ENCODE measurements around the gene CSH2. TPM values are rescaled to one million over a fixed set of nuclear protein-coding genes. Genes with fewer than 3 reads are reported as not detected.

Gene CSH2
- total RNA-seq, 1 donor from 2014 or later, result not detected

DNA sequence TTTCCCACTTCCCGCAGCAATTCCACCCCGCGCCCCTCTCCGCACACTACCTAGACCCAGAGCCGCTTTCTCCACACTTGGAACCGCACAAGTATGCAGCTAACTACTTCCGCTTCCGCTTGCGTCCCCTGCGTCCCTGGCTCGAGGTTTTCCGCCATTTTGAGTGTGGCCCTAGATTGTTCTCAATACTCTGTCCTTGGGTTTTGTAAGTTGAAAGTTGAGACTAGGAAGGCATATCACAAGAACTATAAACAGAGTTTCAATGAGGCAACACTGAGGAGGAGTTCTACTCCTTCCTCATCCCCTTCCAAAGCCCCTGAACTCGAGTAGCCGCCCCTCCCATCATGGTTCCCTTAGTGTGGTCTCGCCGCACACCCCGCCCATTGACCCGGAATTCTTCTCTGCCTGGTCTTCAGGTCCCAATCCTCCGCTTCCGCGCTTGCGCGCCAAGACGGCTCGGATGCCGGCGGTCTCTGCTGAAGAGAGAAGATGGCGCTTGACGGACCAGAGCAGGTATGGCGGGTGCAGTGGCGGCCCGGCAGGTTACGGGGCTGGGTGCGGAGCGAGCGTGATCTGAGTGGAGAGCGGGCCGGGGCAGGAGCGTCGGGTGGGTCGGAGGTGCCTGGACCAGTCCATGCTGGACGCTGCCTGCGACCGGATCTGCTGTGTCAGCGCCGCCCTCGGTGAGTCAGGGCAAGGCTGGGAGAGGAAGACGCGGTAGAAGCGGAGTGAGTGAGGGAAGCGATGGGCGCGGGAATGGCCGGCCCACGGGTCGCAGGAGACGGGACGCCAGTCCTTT is 46.3 kb downstream of the CSH2 start, which contains the start of the genes FTSJ3 and PSMC5:
TSS of gene FTSJ3 (minus strand) at position 662 of the 799 bp plus-strand sequence. CDS start 761 bp downstream, outside the sequence.
TSS of gene PSMC5 (plus strand) at position 430 of the 799 bp plus-strand sequence. CDS start at position 490, 60 bp downstream.
- H3K36me3 ChIP-seq, result peaks cover 58 to 69% of the 10 kb centered on the region in 2 donors
- TF ChIP-seq, protein P1, sequence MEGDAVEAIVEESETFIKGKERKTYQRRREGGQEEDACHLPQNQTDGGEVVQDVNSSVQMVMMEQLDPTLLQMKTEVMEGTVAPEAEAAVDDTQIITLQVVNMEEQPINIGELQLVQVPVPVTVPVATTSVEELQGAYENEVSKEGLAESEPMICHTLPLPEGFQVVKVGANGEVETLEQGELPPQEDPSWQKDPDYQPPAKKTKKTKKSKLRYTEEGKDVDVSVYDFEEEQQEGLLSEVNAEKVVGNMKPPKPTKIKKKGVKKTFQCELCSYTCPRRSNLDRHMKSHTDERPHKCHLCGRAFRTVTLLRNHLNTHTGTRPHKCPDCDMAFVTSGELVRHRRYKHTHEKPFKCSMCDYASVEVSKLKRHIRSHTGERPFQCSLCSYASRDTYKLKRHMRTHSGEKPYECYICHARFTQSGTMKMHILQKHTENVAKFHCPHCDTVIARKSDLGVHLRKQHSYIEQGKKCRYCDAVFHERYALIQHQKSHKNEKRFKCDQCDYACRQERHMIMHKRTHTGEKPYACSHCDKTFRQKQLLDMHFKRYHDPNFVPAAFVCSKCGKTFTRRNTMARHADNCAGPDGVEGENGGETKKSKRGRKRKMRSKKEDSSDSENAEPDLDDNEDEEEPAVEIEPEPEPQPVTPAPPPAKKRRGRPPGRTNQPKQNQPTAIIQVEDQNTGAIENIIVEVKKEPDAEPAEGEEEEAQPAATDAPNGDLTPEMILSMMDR (IDR thresholded peaks at IDR 0.05), result peak; percentile 25 to 52 (median 40)
- intact Hi-C loops (cut with DNase I), result loop anchor here (1.0 to 5.0 kb wide), 6 partner anchors 16 to 680 kb away; partner anchors contain the start of genes CCDC47, CEP95, DCAF7 and DDX5

DNA sequence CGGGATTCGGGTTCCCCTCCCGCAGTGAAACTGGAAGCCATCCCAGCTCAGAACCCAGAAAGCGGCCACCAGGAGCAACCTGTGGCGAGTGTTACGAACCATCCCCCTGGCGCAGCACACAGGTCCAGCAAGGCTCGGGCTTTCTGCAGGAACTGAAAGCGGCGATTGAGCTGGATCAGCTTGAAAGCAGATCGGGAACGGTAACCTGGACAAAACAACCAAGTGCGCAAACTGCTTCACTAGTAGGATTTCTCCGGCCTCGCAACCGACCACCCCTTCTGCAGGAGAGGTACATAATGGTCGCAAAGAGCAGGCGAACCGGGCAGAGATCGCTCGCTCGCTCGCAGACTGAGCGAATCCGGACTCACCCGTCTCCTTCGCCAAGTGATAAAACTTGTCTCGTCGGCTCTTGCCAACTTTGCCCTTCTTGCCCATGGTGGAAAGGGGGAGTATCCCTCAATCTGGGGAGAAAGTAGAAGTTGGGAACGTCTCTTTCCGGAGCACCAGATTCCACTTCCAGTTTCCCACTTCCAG is 46.9 kb downstream of the CSH2 start:
- H3K9me3 ChIP-seq, result no peaks in the 10 kb centered on the region
- H3K4me1 ChIP-seq, result peaks cover 10 to 22% of the 10 kb centered on the region in 2 donors
- peak overlapping the region; percentile 66 to 90 for H3K4me3 ChIP-seq
- DNase-seq (ENCODE audit: low spot score in 2 of 2), result peak in 1 of 2 donors; percentile 73
- peaks cover 58 to 69% of the 10 kb centered on the region in 2 donors for H3K36me3 ChIP-seq
- no peaks in the 10 kb centered on the region for H3K27me3 ChIP-seq
- TF ChIP-seq, protein P1 (IDR thresholded peaks at IDR 0.05), result no peak
- intact Hi-C loops (cut with DNase I), result loop anchor here (1.0 to 5.0 kb wide), 6 partner anchors 17 to 681 kb away; partner anchors contain the start of genes CCDC47, CEP95, DCAF7 and DDX5
- H3K27ac ChIP-seq, result peak overlapping the region; percentile 89 to 90

More for the DNA sequence above, 46.3 kb downstream of the CSH2 start, which contains the start of the genes FTSJ3 and PSMC5:
- Histone ChIP-seq H3K4me1 (peaks cover 10 to 22% of the 10 kb centered on the region in 2 donors), H3K27me3 (no peaks in the 10 kb centered on the region), H3K9me3 (no peaks in the 10 kb centered on the region), H3K4me3 (peak within 1 kb of the TSS; percentile 66 to 90), H3K27ac (peak within 1 kb of the TSS; percentile 89 to 90)
- peak; percentile 78 to 97 for DNase-seq (ENCODE audit: low spot score in 2 of 2)

DNA sequence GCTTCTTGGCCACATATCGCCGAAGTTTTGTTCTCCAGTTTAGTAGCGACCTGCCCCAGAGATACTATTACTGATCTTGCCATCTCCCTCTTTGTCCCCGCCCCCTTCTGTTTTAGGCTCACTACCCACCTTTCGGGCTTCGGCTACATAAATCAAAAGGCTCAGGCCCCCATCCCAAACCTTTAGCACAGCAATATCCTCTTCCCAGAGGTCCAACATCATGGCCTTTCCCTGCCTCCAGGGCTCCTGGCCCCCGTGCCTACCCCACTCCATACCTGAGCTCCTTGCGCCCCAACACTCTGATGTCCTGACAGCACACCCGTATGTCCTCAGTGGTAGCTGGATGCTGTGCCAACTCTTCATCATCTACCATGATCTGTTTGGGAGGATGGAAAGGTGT is 49.1 kb downstream of the CSH2 start:
- no peak overlapping the region for H3K27ac ChIP-seq
- H3K9me3 ChIP-seq, result no peaks in the 10 kb centered on the region
- TF ChIP-seq, protein P1 (IDR thresholded peaks at IDR 0.05), result no peak
- H3K4me3 ChIP-seq, result no peak overlapping the region
- peaks cover 10 to 22% of the 10 kb centered on the region in 2 donors for H3K4me1 ChIP-seq
- DNase-seq (ENCODE audit: low spot score in 2 of 2), result no peak
- H3K27me3 ChIP-seq, result no peaks in the 10 kb centered on the region
- intact Hi-C loops (cut with DNase I), result no loop called here
- peaks cover 56 to 69% of the 10 kb centered on the region in 2 donors for H3K36me3 ChIP-seq

DNA sequence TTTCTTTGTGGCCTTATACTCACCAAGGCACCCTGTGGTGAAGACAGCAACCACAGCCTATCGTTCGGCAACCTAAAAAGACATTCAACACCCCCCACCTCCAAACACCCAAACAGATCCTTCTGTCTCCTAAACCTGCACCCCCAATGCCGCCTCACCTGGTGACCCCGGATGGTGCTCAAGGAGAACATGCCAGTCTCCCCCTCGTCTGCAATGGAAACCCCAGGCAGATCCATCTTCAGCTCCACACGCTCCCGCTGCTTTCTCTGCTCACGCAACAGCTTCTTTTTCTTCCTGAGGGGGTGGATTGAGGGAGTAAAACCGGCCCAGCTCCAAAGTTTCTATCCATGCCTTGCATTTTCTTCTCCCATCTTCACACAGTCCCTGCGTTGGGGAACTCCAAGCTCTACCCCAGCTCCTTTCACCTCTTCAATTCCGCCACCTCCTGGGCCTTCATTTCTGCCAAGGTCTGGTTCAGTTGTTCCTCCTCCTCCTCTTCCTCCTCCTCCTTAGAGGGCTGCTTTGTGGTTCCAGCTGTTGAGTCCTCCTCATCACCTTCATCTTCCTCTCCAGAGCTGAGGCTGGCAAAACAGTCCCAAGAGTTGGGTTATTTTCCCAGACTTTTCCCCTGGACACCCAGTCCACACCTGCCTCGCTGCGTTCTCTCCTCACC is 49.7 kb downstream of the CSH2 start:
- Histone ChIP-seq H3K4me3 (no peak overlapping the region), H3K4me1 (peaks cover 8 to 18% of the 10 kb centered on the region in 2 donors), H3K27me3 (no peaks in the 10 kb centered on the region), H3K27ac (no peak overlapping the region), H3K36me3 (peaks cover 56 to 70% of the 10 kb centered on the region in 2 donors), H3K9me3 (no peaks in the 10 kb centered on the region)
- intact Hi-C loops (cut with DNase I), result no loop called here
- DNase-seq (ENCODE audit: low spot score in 2 of 2), result no peak
- TF ChIP-seq, protein P1 (IDR thresholded peaks at IDR 0.05), result no peak

DNA sequence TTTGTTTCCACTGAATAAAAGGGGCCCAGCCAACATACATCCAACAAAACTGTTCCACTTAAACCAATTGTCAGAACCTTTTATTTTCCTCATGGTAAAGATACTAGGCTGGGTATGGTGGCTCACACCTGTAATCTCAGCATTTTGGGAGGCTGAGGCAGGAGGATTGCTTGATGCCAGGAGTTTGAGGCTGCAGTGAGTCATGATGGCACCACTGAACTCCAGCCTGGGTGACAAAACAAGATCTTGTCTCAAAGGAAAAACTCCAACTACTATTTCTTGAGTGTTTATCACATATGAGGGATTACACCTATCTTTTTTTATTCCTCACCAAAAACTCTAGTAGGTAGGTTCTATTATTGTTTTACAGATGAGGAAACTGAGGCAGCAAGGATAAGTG is 50.9 kb downstream of the CSH2 start:
- peaks cover 0 to 8% of the 10 kb centered on the region in 2 donors for H3K4me1 ChIP-seq
- no peaks in the 10 kb centered on the region for H3K9me3 ChIP-seq
- H3K36me3 ChIP-seq, result peaks cover 69 to 83% of the 10 kb centered on the region in 2 donors
- H3K27ac ChIP-seq, result no peak overlapping the region
- intact Hi-C loops (cut with DNase I), result no loop called here
- DNase-seq (ENCODE audit: low spot score in 2 of 2), result no peak
- TF ChIP-seq, protein P1 (IDR thresholded peaks at IDR 0.05), result no peak
- no peaks in the 10 kb centered on the region for H3K27me3 ChIP-seq
- H3K4me3 ChIP-seq, result no peak overlapping the region

Data from ascending aorta (tissue), 2 donors.